Right lobe of liver (tissue), 4 donors: ENCODE measurements around the gene COMT.

ENCODE experiments used
- POLR2A ChIP-seq: fragments of 450-650 bp; IDR thresholded peaks from one replicate; pipeline ENCODE4 v1.6.1; 2017; ENCODE audit warnings: antibody characterized with exemption, mild to moderate bottlenecking
- TF ChIP-seq, protein P1 (sequence below), 4 donors: fragments of 200-600 bp in 3 of 4; fragments of 450-650 bp in 1 of 4; IDR thresholded peaks; one replicate each; pipeline versions ENCODE4 v1.5.1 to v1.8.0; 2016 to 2022; ENCODE audit warnings: antibody characterized with exemption in 4 of 4, mild to moderate bottlenecking in 2 of 4
- donor health status: DM: no; HTN: no; CAD: no.
- donor health status: DM: no; HTN: no; CAD: no.
- donor health status: DM: no; HTN: yes; CAD: no.

DNA sequence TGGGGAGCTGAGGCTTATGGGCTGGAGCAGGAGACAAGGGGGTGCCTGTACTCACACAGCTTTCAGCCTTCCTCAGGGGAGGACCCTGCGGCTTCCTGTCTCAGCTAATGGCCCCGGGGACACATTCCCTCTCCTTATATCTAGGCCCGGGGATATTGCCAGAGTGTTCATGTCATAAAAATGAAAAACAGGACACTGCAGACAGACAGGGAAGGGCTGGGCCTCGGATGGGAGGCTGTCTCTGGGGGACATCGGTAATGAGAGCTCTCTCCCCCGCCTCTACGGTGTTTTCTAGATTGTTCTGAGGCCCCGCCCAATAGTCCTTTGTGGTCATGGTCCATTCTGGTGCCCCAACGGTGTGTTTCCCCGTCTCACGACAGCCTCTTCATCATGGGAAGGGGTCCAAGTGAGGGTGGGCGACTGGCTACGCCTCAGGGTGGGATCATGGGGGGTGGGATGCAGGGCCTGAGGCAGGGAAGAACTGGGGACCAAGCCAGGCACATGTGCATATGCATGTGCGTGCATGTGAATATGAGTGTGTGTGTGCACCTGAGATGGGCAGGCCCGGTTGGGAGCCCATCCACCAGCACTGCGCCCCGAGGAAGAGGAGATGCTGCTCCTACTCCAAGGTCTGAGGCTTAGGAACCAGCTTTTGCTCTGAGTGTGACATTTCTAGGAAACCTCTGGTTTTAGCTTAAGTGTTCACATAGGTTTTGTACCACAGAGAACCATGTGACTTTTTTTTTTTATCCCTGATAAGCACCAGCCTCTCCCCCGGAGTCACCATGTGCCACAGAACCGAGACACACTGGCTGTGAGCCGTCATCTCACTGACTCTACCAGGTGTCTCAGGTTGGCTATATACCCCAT, 69.8 kb downstream of the COMT start:
- no peak for TF ChIP-seq POLR2A
- TF ChIP-seq, protein P1, sequence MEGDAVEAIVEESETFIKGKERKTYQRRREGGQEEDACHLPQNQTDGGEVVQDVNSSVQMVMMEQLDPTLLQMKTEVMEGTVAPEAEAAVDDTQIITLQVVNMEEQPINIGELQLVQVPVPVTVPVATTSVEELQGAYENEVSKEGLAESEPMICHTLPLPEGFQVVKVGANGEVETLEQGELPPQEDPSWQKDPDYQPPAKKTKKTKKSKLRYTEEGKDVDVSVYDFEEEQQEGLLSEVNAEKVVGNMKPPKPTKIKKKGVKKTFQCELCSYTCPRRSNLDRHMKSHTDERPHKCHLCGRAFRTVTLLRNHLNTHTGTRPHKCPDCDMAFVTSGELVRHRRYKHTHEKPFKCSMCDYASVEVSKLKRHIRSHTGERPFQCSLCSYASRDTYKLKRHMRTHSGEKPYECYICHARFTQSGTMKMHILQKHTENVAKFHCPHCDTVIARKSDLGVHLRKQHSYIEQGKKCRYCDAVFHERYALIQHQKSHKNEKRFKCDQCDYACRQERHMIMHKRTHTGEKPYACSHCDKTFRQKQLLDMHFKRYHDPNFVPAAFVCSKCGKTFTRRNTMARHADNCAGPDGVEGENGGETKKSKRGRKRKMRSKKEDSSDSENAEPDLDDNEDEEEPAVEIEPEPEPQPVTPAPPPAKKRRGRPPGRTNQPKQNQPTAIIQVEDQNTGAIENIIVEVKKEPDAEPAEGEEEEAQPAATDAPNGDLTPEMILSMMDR (IDR thresholded peaks at IDR 0.05), result no peak
